SJCRH30 (cell line): Measurements from ENCODE around the gene DCAF5. TPM values are rescaled to one million over a fixed set of nuclear protein-coding genes. Genes with fewer than 3 reads are reported as not detected.

Experiments
- DNase-seq, 2 experiments: peaks; one replicate each; pipeline ENCODE4 v3.0.0-alpha.2; 2015 to 2020
- H3K27ac ChIP-seq: fragments of 250-450 bp; sonication (Bioruptor Pico); 2 replicates; pipeline ENCODE4 v1.5.1; 2020; ENCODE audit warnings: mild to moderate bottlenecking, moderate library complexity
- H3K27me3 ChIP-seq: fragments of 250-450 bp; sonication (Bioruptor Pico); 2 replicates; pipeline ENCODE4 v1.5.1; 2020; ENCODE audit warnings: mild to moderate bottlenecking, moderate library complexity
- H3K36me3 ChIP-seq: fragments of 250-450 bp; sonication (Bioruptor Pico); 2 replicates; pipeline ENCODE4 v1.5.1; 2020; ENCODE audit warnings: mild to moderate bottlenecking, moderate library complexity
- H3K4me1 ChIP-seq: fragments of 250-450 bp; sonication (Bioruptor Pico); 2 replicates; pipeline ENCODE4 v1.5.1; 2020; ENCODE audit warnings: mild to moderate bottlenecking, moderate library complexity
- H3K4me3 ChIP-seq: fragments of 250-450 bp; sonication (Bioruptor Pico); 2 replicates; pipeline ENCODE4 v1.5.1; 2020; ENCODE audit warnings: mild to moderate bottlenecking, moderate library complexity
- H3K9me3 ChIP-seq: fragments of 250-450 bp; sonication (Bioruptor Pico); replicated peaks from 2 replicates; pipeline ENCODE4 v1.5.1; 2020; ENCODE audit warnings: mild to moderate bottlenecking, moderate library complexity
- total RNA-seq: library from RNA; depleted of rRNA; stranded (reverse); fragments of >200 nt; shearing (Covaris generic); gene quantifications from 2 replicates; pipeline ENCODE4 v1.2.3, GENCODE V29; 2014

DCAF5 gene
- total RNA-seq, 1 experiment from 2014 or later = 29.0 TPM

GRCh38 chr14:69094481-69094880 lies 58.4 kb downstream of the DCAF5 start:
- H3K27me3 ChIP-seq = no peaks in the 10 kb centered on the region
- H3K27ac ChIP-seq = peak overlapping the region; percentile 44
- H3K4me1 ChIP-seq = peaks cover 26% of the 10 kb centered on the region
- no peaks in the 10 kb centered on the region for H3K9me3 ChIP-seq
- H3K4me3 ChIP-seq = no peak overlapping the region
- peaks cover 17% of the 10 kb centered on the region for H3K36me3 ChIP-seq
- DNase-seq = no peak

GRCh38 chr14:69093631-69094421 lies 59.1 kb downstream of the DCAF5 start:
- peak; percentile 71 to 86 for DNase-seq
- no peaks in the 10 kb centered on the region for H3K27me3 ChIP-seq
- no peaks in the 10 kb centered on the region for H3K9me3 ChIP-seq
- H3K4me3 ChIP-seq = no peak overlapping the region
- H3K36me3 ChIP-seq = peaks cover 17% of the 10 kb centered on the region
- peak overlapping the region; percentile 44 for H3K27ac ChIP-seq
- H3K4me1 ChIP-seq = peaks cover 26% of the 10 kb centered on the region

GRCh38 chr14:69092840-69093422 lies 60.0 kb downstream of the DCAF5 start:
- peaks cover 26% of the 10 kb centered on the region for H3K4me1 ChIP-seq
- DNase-seq = no peak
- H3K27me3 ChIP-seq = no peaks in the 10 kb centered on the region
- no peak overlapping the region for H3K4me3 ChIP-seq
- H3K27ac ChIP-seq = peak overlapping the region; percentile 44
- peaks cover 20% of the 10 kb centered on the region for H3K36me3 ChIP-seq
- no peaks in the 10 kb centered on the region for H3K9me3 ChIP-seq

GRCh38 chr14:69091695-69092094 lies 61.2 kb downstream of the DCAF5 start:
- Histone ChIP-seq H3K4me1 (peaks cover 26% of the 10 kb centered on the region), H3K9me3 (no peaks in the 10 kb centered on the region), H3K27me3 (no peaks in the 10 kb centered on the region), H3K4me3 (no peak overlapping the region), H3K27ac (no peak overlapping the region), H3K36me3 (peaks cover 26% of the 10 kb centered on the region)
- DNase-seq = no peak

- Histone ChIP-seq H3K9me3 (no peaks in the 10 kb centered on the region), H3K4me1 (peaks cover 26% of the 10 kb centered on the region), H3K36me3 (peaks cover 27% of the 10 kb centered on the region), H3K27ac (no peak overlapping the region), H3K4me3 (no peak overlapping the region), H3K27me3 (no peaks in the 10 kb centered on the region)
- no peak for DNase-seq
These were observed 61.9 kb downstream of the DCAF5 start for GRCh38 chr14:69091006-69091405.

- Histone ChIP-seq H3K36me3 (peaks cover 33% of the 10 kb centered on the region), H3K9me3 (no peaks in the 10 kb centered on the region), H3K4me3 (no peak overlapping the region), H3K27ac (no peak overlapping the region), H3K4me1 (peaks cover 25% of the 10 kb centered on the region), H3K27me3 (no peaks in the 10 kb centered on the region)
- DNase-seq = peak; percentile 6 to 41
These were observed 62.6 kb downstream of the DCAF5 start for GRCh38 chr14:69090187-69090789.

GRCh38 chr14:69089046-69089445 lies 63.9 kb downstream of the DCAF5 start:
- H3K27me3 ChIP-seq = no peaks in the 10 kb centered on the region
- H3K9me3 ChIP-seq = no peaks in the 10 kb centered on the region
- no peak for DNase-seq
- no peak overlapping the region for H3K4me3 ChIP-seq
- peaks cover 38% of the 10 kb centered on the region for H3K36me3 ChIP-seq
- H3K27ac ChIP-seq = no peak overlapping the region
- H3K4me1 ChIP-seq = peaks cover 13% of the 10 kb centered on the region

- peaks cover 38% of the 10 kb centered on the region for H3K36me3 ChIP-seq
- H3K27ac ChIP-seq = no peak overlapping the region
- H3K4me1 ChIP-seq = peaks cover 11% of the 10 kb centered on the region
- H3K4me3 ChIP-seq = no peak overlapping the region
- H3K27me3 ChIP-seq = no peaks in the 10 kb centered on the region
- no peaks in the 10 kb centered on the region for H3K9me3 ChIP-seq
- no peak for DNase-seq
These were observed 64.3 kb downstream of the DCAF5 start for GRCh38 chr14:69088586-69088985.

- Histone ChIP-seq H3K27ac (no peak overlapping the region), H3K9me3 (no peaks in the 10 kb centered on the region), H3K27me3 (no peaks in the 10 kb centered on the region), H3K4me1 (no peaks in the 10 kb centered on the region), H3K36me3 (peaks cover 42% of the 10 kb centered on the region), H3K4me3 (no peak overlapping the region)
- no peak for DNase-seq
These were observed 65.9 kb downstream of the DCAF5 start for GRCh38 chr14:69087061-69087461.

GRCh38 chr14:69086537-69086936 lies 66.4 kb downstream of the DCAF5 start:
- Histone ChIP-seq H3K36me3 (peaks cover 42% of the 10 kb centered on the region), H3K27me3 (no peaks in the 10 kb centered on the region), H3K4me1 (no peaks in the 10 kb centered on the region), H3K4me3 (no peak overlapping the region), H3K9me3 (no peaks in the 10 kb centered on the region), H3K27ac (no peak overlapping the region)
- DNase-seq = no peak

GRCh38 chr14:69084023-69084422 lies 68.9 kb downstream of the DCAF5 start:
- H3K36me3 ChIP-seq = peaks cover 32% of the 10 kb centered on the region
- H3K27ac ChIP-seq = no peak overlapping the region
- H3K27me3 ChIP-seq = no peaks in the 10 kb centered on the region
- peaks cover 23% of the 10 kb centered on the region for H3K4me1 ChIP-seq
- no peaks in the 10 kb centered on the region for H3K9me3 ChIP-seq
- DNase-seq = no peak
- H3K4me3 ChIP-seq = no peak overlapping the region

- Histone ChIP-seq H3K4me1 (peaks cover 32% of the 10 kb centered on the region), H3K4me3 (no peak overlapping the region), H3K27ac (no peak overlapping the region), H3K36me3 (peaks cover 29% of the 10 kb centered on the region), H3K9me3 (0 out of 2 replicates have a peak, but pooled peaks cover 2% of the 10 kb centered on the region), H3K27me3 (no peaks in the 10 kb centered on the region)
- no peak for DNase-seq
These were observed 69.7 kb downstream of the DCAF5 start for GRCh38 chr14:69083181-69083580.

GRCh38 chr14:69081271-69081670 lies 71.6 kb downstream of the DCAF5 start:
- Histone ChIP-seq H3K4me3 (no peak overlapping the region), H3K27me3 (no peaks in the 10 kb centered on the region), H3K9me3 (0 out of 2 replicates have a peak, but pooled peaks cover 3% of the 10 kb centered on the region), H3K4me1 (peaks cover 38% of the 10 kb centered on the region), H3K36me3 (peaks cover 22% of the 10 kb centered on the region), H3K27ac (no peak overlapping the region)
- no peak for DNase-seq

- H3K9me3 ChIP-seq = 0 out of 2 replicates have a peak, but pooled peaks cover 3% of the 10 kb centered on the region
- H3K4me1 ChIP-seq = peaks cover 38% of the 10 kb centered on the region
- H3K36me3 ChIP-seq = peaks cover 14% of the 10 kb centered on the region
- DNase-seq = no peak
- H3K4me3 ChIP-seq = no peak overlapping the region
- no peaks in the 10 kb centered on the region for H3K27me3 ChIP-seq
- peak overlapping the region; percentile 86 for H3K27ac ChIP-seq
These were observed 73.2 kb downstream of the DCAF5 start for GRCh38 chr14:69079747-69080146.

GRCh38 chr14:69079188-69079742 lies 73.7 kb downstream of the DCAF5 start:
- peak; percentile 22 to 31 for DNase-seq
- H3K36me3 ChIP-seq = peaks cover 15% of the 10 kb centered on the region
- H3K9me3 ChIP-seq = 0 out of 2 replicates have a peak, but pooled peaks cover 3% of the 10 kb centered on the region
- no peaks in the 10 kb centered on the region for H3K27me3 ChIP-seq
- H3K27ac ChIP-seq = peak overlapping the region; percentile 86
- H3K4me1 ChIP-seq = peaks cover 38% of the 10 kb centered on the region
- no peak overlapping the region; the same call in 1 of the 2 replicates for H3K4me3 ChIP-seq
